ENCODE data around the gene PDE4B. TPM values are rescaled to one million over a fixed set of nuclear protein-coding genes. Genes with fewer than 3 reads are reported as not detected.

The PDE4B gene
- polyA plus RNA-seq, 6 donors from 2014 or later: 126 to 400 (median 150) TPM

- Mint-ChIP-seq H3K36me3 (no peaks in the 10 kb centered on the region), H3K27me3 (no peaks in the 10 kb centered on the region), H3K4me1 (peaks cover 57 to 86% (median 72%) of the 10 kb centered on the region in 3 donors), H3K4me3 (peak overlapping the region in 4 of 8 donors; percentile 30 to 61 (median 51)), H3K9me3 (no peaks in the 10 kb centered on the region), H3K27ac (peak overlapping the region; percentile 44 to 93 (median 79))
- DNase-seq (no peak), ATAC-seq (ENCODE audit: low read depth in 2 of 2) (no peak)
These were observed 485.7 kb downstream of the PDE4B start for GRCh38 chr1:66278260-66279021.

- Mint-ChIP-seq H3K36me3 (no peaks in the 10 kb centered on the region), H3K4me3 (peak overlapping the region in 5 of 8 donors; percentile 63 to 80 (median 69)), H3K27me3 (no peaks in the 10 kb centered on the region), H3K27ac (peak overlapping the region; percentile 93 to 99 (median 98)), H3K9me3 (peaks cover 0 to 2% (median 0%) of the 10 kb centered on the region in 7 donors), H3K4me1 (peaks cover 51 to 82% (median 74%) of the 10 kb centered on the region in 3 donors)
- DNase-seq (no peak), ATAC-seq (ENCODE audit: low read depth in 2 of 2) (no peak)
These were observed 489.1 kb downstream of the PDE4B start for GRCh38 chr1:66281808-66282207.

GRCh38 chr1:66282343-66282852 is 489.7 kb downstream of the PDE4B start:
- Mint-ChIP-seq H3K4me1 (peaks cover 51 to 78% (median 74%) of the 10 kb centered on the region in 3 donors), H3K4me3 (peak overlapping the region in 6 of 8 donors; percentile 31 to 80 (median 69)), H3K36me3 (no peaks in the 10 kb centered on the region), H3K27me3 (no peaks in the 10 kb centered on the region), H3K27ac (peak overlapping the region; percentile 93 to 99 (median 98)), H3K9me3 (peaks cover 0 to 2% (median 0%) of the 10 kb centered on the region in 7 donors)
- ATAC-seq (ENCODE audit: low read depth in 2 of 2): peak; percentile 90 to 93
- peak; percentile 88 for DNase-seq

- peak overlapping the region; percentile 93 to 99 (median 98) for H3K27ac Mint-ChIP-seq
- ATAC-seq (ENCODE audit: low read depth in 2 of 2) (no peak), DNase-seq (no peak)
- H3K27me3 Mint-ChIP-seq: no peaks in the 10 kb centered on the region
- H3K4me1 Mint-ChIP-seq: peaks cover 45 to 71% (median 67%) of the 10 kb centered on the region in 3 donors
- H3K4me3 Mint-ChIP-seq: peak overlapping the region in 6 of 8 donors; percentile 31 to 71 (median 66)
- H3K9me3 Mint-ChIP-seq: peaks cover 0 to 2% (median 0%) of the 10 kb centered on the region in 7 donors
- no peaks in the 10 kb centered on the region for H3K36me3 Mint-ChIP-seq
These were observed 490.4 kb downstream of the PDE4B start for GRCh38 chr1:66282891-66283621.

GRCh38 chr1:66283622-66284041 is 490.9 kb downstream of the PDE4B start:
- ATAC-seq (ENCODE audit: low read depth in 2 of 2) (peak in 1 of 2 donors; percentile 11), DNase-seq (peak; percentile 42)
- Mint-ChIP-seq H3K27ac (peak overlapping the region; percentile 70 to 99 (median 90)), H3K9me3 (peaks cover 0 to 2% (median 0%) of the 10 kb centered on the region in 7 donors), H3K27me3 (no peaks in the 10 kb centered on the region), H3K36me3 (no peaks in the 10 kb centered on the region), H3K4me3 (peak overlapping the region in 5 of 8 donors; percentile 0 to 68 (median 41)), H3K4me1 (peaks cover 40 to 65% (median 61%) of the 10 kb centered on the region in 3 donors)

- DNase-seq: no peak
- ATAC-seq (ENCODE audit: low read depth in 2 of 2): no peak
- Mint-ChIP-seq H3K4me1 (peaks cover 36 to 62% (median 58%) of the 10 kb centered on the region in 3 donors), H3K27me3 (no peaks in the 10 kb centered on the region), H3K4me3 (no peak overlapping the region), H3K36me3 (no peaks in the 10 kb centered on the region), H3K27ac (peak overlapping the region; percentile 24 to 93 (median 59)), H3K9me3 (peaks cover 0 to 3% (median 0%) of the 10 kb centered on the region in 7 donors)
These were observed 492.1 kb downstream of the PDE4B start for GRCh38 chr1:66284746-66285145.

GRCh38 chr1:66285618-66286270 is 493.0 kb downstream of the PDE4B start:
- Mint-ChIP-seq H3K27ac (peak overlapping the region in 4 of 6 donors; percentile 15 to 66 (median 45)), H3K36me3 (no peaks in the 10 kb centered on the region), H3K9me3 (peaks cover 0 to 6% (median 0%) of the 10 kb centered on the region in 7 donors), H3K27me3 (no peaks in the 10 kb centered on the region), H3K4me3 (no peak overlapping the region), H3K4me1 (peaks cover 32 to 62% (median 57%) of the 10 kb centered on the region in 3 donors)
- ATAC-seq (ENCODE audit: low read depth in 2 of 2): no peak
- no peak for DNase-seq

- Mint-ChIP-seq H3K27me3 (no peaks in the 10 kb centered on the region), H3K9me3 (peaks cover 0 to 6% (median 0%) of the 10 kb centered on the region in 7 donors), H3K4me3 (no peak overlapping the region), H3K36me3 (no peaks in the 10 kb centered on the region), H3K4me1 (peaks cover 29 to 62% (median 57%) of the 10 kb centered on the region in 3 donors), H3K27ac (peak overlapping the region in 3 of 6 donors; percentile 13 to 46 (median 44))
- ATAC-seq (ENCODE audit: low read depth in 2 of 2) (no peak), DNase-seq (no peak)
These were observed 493.6 kb downstream of the PDE4B start for GRCh38 chr1:66286307-66286706.

GRCh38 chr1:66288048-66288447 is 495.4 kb downstream of the PDE4B start:
- no peaks in the 10 kb centered on the region for H3K27me3 Mint-ChIP-seq
- no peak overlapping the region for H3K4me3 Mint-ChIP-seq
- peaks cover 21 to 51% (median 50%) of the 10 kb centered on the region in 3 donors for H3K4me1 Mint-ChIP-seq
- ATAC-seq (ENCODE audit: low read depth in 2 of 2) (no peak), DNase-seq (no peak)
- peaks cover 0 to 6% (median 0%) of the 10 kb centered on the region in 7 donors for H3K9me3 Mint-ChIP-seq
- peak overlapping the region in 1 of 6 donors; percentile 49 for H3K27ac Mint-ChIP-seq
- no peaks in the 10 kb centered on the region for H3K36me3 Mint-ChIP-seq

- Mint-ChIP-seq H3K27me3 (no peaks in the 10 kb centered on the region), H3K36me3 (no peaks in the 10 kb centered on the region), H3K9me3 (peaks cover 0 to 6% (median 0%) of the 10 kb centered on the region in 7 donors), H3K4me3 (no peak overlapping the region), H3K4me1 (peaks cover 16 to 35% (median 33%) of the 10 kb centered on the region in 3 donors), H3K27ac (peak overlapping the region; percentile 1 to 86 (median 34))
- peak; percentile 40 to 52 for ATAC-seq (ENCODE audit: low read depth in 2 of 2)
- DNase-seq: no peak
These were observed 498.3 kb downstream of the PDE4B start for GRCh38 chr1:66290761-66291530.

GRCh38 chr1:66291531-66291864 is 498.8 kb downstream of the PDE4B start:
- DNase-seq (no peak), ATAC-seq (ENCODE audit: low read depth in 2 of 2) (peak; percentile 87 to 89)
- peak overlapping the region; percentile 1 to 75 (median 34) for H3K27ac Mint-ChIP-seq
- peaks cover 17 to 39% (median 38%) of the 10 kb centered on the region in 3 donors for H3K4me1 Mint-ChIP-seq
- H3K27me3 Mint-ChIP-seq: no peaks in the 10 kb centered on the region
- H3K4me3 Mint-ChIP-seq: no peak overlapping the region
- no peaks in the 10 kb centered on the region for H3K36me3 Mint-ChIP-seq
- H3K9me3 Mint-ChIP-seq: peaks cover 0 to 6% (median 0%) of the 10 kb centered on the region in 7 donors

- no peaks in the 10 kb centered on the region for H3K27me3 Mint-ChIP-seq
- H3K4me1 Mint-ChIP-seq: peaks cover 17 to 39% (median 38%) of the 10 kb centered on the region in 3 donors
- ATAC-seq (ENCODE audit: low read depth in 2 of 2): no peak
- H3K27ac Mint-ChIP-seq: no peak overlapping the region
- H3K9me3 Mint-ChIP-seq: peaks cover 0 to 6% (median 0%) of the 10 kb centered on the region in 7 donors
- H3K36me3 Mint-ChIP-seq: no peaks in the 10 kb centered on the region
- no peak overlapping the region for H3K4me3 Mint-ChIP-seq
- no peak for DNase-seq
These were observed 499.6 kb downstream of the PDE4B start for GRCh38 chr1:66292305-66292704.

Measured in naive B cell (primary cell).